DMS 273 (cell line): ENCODE measurements around the gene COL6A1.
"Not testable (repeated sequence)": the region's sequence is repeated elsewhere in the genome, so short reads cannot be mapped to it uniquely, and the experiment has no call there.

ENCODE experiments used
- DNase-seq: peaks from one replicate; lab custom pipeline; 2025; ENCODE audit not compliant: unreplicated experiment; lab: John Stamatoyannopoulos, UW

The COL6A1 gene

DNA sequence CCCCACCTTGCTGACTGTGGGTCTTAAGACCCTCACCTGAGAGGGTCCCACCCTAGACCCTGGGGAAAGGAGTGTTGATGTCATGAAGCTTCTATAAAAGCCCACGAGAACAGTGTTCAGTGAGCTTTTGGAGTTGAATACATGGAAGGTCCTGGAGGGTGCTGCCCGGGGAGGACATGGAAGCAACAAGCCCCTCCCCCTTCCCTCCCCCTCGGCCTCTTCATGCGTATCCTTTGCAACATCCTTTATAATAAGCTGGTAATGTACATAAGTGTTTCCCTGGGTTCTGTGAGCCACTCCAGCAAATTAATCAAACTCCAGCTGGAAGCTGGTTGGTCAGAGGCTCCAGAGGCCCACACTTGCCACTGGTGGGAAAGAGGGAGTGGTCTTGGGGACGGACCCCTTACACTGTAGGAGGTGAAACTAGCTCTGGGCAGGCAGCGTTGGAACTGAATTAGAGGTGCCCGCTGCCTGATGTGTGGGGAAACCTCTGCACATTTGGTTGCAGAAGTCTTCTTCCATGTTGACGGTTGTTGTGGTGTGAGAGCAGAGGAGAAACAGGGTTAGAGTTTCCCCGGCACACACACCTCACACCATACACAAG, 14.7 kb upstream of the COL6A1 start:
- no peak for DNase-seq

DNA sequence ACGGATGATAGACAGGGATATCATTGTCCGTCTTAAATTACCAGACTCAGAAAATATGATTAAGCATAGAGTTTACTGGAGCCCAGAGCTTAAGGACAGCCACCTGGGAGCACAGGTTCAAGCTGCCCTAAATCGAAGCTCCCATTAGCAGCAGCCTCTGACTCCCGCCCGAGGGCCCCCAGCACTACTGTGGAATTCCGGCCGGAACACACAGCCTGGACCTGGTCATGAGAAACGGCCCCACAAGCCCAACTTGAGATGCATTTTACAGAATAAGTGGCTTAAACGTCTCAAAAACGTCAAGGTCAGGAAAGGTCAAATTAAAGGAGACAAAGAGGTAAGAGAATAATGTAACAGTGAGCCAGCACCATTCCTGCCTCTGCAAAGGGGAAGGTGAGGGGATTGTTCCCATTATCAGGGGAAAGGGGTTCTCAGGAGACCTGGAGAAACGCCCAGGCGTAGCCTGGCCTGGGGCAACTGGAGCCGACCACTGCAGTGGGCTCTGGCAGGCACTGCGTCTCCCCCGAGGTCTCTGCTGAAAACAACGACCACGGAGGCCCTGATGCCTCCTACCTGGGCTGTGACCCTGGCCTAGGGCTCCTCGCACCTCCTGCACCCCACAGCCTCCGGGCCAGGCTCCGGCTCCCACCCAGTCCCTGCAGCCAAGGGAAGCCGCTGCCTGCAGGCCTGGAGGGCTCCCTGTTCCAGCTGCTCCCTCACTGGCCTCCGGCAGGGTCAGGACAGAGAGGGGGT, 11.5 kb upstream of the COL6A1 start:
- no peak for DNase-seq

DNA sequence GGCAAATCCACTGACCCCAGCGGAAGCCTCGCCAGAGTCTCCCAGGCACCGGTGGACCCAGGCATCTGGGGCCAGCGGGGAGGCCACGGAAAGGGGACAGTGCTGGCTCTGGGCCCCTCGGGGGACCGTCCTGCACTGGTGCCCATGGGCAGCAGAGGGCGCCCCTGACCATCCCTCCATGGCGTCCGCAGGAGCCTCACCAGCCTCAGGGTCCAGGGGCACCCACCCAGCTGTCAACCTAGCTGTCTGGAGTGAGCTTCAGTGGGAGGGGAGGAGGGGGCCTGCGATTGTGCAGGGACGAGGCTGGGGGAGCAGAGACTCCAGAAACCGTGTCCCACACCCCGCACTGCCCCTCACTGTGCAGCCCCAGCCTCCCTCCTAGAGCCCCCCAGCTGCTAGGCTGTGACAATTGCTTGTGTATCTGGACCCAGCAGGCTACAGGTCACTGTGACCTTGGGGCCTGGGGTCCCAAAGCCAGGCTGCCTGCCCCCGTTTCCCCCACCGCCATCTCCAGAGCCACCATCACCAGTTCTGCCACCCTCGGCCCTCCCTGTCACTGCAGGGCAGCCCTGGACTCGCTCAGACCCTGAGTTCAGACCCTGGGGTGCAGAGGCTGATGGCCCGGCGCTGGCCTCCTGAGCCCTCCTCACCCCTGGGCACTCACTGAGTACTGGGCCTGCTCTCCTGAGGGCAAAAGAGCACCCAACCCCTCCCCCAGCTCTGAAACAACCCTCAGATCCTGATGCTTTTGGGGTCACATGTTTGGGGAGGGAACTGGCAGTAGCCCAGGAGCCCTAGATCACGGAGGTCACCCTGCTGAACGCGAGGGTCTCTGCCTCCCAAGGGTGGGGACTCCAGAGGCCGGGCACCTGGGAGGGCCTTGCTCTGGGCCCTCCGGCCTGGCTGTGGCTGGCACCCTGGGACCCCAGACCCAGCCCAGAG, 10.6 kb upstream of the COL6A1 start:
- DNase-seq = peak; percentile 77

- DNase-seq = peak; percentile 74
Observed at GRCh38 chr21:45971616-45972352, 9.8 kb upstream of the COL6A1 start.

GRCh38 chr21:45972353-45972715, 9.2 kb upstream of the COL6A1 start:
- DNase-seq = peak; percentile 61

DNA sequence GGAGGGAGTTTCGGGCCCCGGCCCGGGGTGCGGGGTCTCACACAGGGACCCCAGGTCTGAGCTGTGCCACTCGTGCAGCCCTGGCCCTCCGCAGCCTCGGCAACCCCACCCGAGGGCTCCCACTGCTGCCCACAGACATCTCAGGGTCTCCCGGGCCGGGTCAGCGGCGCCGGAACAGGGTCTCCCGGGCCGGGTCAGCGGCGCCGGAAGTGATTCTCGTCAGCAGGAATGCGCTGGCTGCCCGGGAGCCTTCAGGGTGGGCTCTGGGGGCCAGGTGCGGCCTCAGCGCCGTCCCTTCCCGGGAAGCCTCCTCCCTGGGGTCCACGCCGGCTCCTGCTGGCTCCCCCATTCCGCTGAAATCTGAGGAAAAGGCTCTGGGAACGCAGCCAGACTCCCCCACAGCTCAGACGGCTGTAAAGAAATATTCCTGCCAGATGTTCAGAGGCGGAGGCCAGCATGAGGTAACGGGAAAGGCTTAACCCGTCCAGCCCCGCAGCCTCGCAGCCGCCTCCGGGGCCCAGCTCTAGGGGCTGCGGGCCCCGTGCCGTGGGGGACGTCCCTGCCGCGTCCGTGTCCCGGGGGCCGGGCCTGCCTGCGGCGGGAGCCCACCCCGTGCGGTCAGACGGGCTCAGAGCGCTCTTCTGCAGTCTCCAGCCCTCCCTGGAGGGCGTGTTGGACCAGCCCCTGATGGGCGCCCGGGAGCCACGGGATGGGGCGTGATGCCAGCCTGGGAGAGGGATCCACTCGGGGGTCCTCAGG, 8.7 kb upstream of the COL6A1 start:
- DNase-seq = peak; percentile 94

DNA sequence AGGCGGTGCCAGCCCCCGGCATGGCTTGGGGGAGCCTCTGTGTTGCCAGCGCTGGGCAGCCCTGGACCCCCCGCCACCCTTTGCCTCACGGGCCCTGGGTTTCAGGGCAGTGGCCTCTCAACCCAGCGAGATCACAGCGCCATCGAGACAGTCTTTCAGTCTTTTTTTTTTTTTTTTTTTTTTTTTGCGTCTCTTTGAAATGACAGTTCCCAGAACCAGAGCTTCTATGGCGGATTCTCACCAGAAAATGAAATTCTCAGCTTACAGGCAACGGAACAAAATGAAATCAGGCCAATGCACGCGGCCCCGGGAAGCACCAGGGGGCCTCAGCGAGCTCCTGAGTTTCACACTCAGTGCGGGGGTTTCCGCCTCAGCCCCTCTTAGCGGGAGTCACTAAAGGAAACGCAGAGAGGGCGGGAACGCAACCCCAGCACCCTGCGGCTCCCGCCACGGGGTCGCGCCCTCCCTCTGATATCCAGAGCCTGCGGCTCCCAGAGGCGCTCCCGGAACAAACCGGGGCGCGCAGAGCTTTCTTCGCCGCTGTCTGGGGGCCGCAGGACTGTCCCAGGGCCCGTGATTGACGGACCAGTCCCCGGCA, 8.0 kb upstream of the COL6A1 start:
- DNase-seq = peak; percentile 90

DNA sequence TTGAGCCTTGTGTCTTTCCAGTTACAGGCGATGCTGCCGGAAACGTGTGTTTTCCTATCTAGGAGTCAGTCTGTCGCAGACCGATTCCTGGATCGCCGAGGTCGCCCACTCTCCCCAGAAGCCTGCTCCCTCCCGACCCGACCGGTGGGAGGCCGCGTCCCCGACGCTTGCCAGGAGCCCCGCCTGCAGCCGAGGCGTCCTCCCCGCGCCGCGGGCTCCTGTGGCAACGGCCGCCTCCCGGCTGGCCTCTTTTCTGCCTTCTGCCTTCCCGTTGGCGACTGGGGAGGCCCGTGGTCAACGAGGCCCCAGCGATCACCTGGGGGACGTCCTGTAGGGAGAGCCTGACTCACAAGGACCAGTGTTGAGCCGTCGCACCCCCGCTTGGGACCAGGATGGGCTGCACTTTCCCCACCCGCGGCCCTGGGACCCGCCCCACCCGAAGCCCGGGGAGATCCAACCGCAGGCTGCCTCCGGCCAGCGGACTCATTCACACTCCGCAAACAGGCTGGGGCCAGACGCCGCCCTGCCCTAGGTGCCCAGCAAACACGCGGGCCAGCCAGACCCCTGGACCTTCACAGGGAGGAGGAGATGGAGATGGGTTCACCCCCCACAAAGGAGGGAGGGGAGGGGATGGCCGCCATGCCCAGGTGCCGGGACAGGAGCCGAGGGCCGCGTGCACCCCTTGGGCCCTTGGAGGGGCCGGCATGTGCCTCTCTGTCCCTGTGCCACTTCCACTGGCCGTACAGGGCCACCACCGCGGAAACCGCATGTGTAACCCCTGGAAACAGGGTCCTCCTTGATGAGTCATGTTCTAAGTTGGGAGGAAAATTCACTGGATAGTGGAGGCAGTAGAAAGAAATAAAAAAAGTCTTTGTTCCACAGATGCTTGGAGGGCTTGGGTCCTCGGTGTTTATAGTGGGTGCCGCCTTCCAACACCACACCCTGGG, 7.2 kb upstream of the COL6A1 start:
- DNase-seq = peak; percentile 75

- peak; percentile 25 for DNase-seq
Observed at GRCh38 chr21:45975020-45975666, 6.4 kb upstream of the COL6A1 start.

DNA sequence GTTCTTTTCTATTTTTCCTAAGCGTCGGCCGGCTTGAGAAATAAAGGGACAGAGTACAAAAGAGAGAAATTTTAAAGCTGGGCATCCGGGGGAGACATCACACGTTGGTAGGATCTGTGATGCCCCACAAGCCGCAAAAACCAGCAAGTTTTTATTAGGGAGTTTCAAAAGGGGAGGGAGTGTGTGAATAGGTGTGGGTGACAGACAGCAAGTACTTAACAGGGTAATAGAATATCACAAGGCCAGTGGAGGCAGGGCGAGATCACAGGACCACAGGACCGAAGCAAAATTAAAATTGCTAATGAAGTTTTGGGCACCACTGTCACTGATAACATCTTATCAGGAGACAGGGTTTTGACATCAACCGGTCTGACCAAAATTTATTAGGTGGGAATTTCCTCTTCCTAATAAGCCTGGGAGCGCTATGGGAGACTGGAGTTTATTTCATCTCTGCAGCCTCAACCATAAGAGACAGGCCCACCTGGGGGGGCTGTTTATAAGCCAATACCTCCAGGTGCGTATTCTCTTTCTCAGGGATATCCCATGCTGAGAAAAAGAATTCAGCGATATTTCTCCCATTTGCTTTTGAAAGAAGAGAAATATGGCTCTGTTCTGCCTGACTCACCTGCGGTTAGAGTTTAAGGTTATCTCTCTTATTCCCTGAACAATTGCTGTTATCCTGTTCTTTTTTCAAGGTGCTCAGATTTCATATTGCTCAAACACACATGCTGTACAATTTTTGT, 5.7 kb upstream of the COL6A1 start:
- DNase-seq = not testable (repeated sequence)

DNA sequence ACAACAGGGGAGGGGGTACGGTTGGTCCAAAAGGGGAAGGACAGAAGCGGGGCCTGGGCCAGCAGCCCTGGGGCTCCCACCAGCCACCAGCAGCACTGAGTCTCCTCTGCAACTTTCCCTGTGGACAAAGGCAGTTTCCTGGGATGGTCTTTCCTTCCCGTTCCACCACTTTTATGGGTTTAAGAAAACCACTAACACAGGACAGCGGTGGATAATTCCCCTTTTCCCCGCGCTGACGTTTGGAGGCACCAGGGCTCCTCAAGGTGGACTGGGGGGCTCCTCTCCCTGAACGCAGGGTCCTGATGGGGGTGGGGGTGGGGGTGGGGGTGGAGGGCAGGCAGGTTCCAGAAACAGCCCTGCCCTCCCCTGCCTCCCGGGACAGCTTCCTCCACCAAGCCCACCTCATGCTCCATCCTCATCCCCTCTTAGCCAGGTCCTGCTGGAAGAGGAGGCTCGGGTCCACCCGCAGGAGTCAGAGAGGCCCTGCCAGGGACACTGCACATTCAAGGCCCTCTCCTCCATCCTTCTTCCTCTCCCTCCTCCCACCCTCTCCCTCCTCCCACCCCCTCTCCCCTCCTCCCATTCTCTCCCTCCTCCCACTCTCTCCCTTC, 4.8 kb upstream of the COL6A1 start:
- DNase-seq = no peak

DNA sequence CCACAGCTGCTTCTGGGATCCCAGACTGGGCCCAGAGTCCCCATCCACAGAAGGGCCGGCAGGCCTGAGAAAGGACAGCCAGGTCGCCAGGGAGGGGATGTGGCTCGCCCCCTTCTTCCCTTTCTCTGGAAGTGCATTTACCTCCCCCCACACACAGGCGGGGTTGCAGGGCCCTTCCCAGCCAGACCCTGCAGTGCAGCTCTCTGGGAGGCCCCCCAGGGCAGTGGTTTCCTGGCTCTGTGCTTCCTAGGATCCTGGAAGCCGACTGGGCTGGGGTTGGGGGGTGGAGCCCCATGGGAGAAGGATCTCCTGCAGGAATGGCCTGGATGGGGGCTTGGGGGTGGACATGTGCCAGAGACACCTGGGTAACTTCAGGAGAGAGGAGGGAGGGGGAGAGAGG, 4.2 kb upstream of the COL6A1 start:
- no peak for DNase-seq

- DNase-seq = no peak
Observed at GRCh38 chr21:45979141-45979631, 2.4 kb upstream of the COL6A1 start.

DNA sequence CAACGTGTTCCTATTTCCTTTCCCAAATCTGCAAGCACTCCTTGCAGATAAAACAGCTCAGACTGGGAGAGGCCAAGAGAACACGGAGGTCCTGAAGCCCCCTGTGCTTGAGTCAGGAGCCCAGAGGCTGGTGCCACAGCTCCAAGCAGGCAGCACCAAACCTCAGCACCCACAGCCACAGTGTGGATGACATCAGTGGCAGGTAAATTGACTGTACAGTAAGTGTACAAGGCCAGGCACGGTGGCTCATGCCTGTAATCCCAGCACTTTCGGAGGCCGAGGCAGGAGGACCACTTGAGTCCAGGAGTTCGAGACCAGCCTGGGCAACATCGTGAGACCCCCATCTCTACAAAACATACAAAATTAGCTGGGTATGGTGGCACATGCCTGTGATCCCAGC, 1.9 kb upstream of the COL6A1 start:
- DNase-seq = no peak

DNA sequence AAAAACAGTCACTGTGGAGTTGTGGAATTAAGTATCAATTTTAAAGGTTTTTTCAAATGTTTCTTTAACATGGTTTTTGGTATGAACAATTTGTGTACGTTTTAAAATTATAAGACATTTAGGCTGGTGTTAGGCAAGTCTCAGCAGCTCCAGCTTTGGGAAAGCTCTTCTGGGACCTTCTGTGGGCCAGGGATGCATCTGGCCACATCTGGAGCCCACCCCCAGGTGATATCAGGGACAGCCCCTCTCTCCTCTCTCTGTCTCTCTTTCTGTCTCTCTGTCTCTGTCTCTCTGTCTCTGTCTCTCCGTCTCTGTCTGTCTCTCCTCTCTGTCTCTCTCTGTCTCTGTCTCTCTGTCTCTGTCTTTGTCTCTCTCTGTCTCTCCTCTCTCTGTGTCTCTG, 1.3 kb upstream of the COL6A1 start:
- no peak for DNase-seq

- DNase-seq = no peak
Observed at GRCh38 chr21:45980697-45981096, 873 bp upstream of the COL6A1 start.

DNA sequence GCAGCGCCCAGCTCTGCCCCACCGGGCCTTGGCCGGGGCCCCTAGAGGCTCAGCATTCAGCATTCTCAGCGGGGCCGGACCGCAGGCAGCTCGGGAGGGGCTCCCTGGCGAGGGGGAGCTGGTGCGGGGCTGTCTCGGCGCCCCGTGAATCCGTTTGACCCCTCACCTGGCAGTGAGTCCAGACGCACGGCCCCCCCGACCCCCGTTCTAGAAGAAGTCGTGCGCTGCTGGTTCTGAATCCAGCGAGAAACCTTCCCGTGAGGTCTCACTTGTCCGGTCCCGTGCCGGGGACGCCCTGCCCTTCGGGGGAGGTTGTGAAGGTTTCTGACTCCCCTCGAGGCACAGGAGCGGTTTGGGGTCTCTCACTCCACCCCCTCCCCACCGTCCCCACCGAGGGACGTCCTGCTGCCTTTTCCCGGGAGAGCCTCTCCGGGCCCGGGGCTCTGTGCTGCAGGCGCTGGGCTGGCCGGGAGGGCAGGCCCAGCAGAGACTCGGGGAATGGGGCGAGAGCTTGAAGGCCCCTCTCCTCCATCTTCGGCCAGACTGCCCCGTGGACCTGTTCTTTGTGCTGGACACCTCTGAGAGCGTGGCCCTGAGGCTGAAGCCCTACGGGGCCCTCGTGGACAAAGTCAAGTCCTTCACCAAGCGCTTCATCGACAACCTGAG, 655 bp downstream of the COL6A1 start:
- DNase-seq = peak; percentile 59
